A673 (cell line): ENCODE data around the gene ZNF605. TPM values are rescaled to one million over a fixed set of nuclear protein-coding genes. Genes with fewer than 3 reads are reported as not detected.
A peak's percentile ranks its signal among the peaks of the same experiment; 100 is the strongest.
"Not testable (repeated sequence)": the region's sequence is repeated elsewhere in the genome, so short reads cannot be mapped to it uniquely, and the experiment has no call there.

Experiments
- BruUV-seq: library from RNA; stranded (reverse); fragments of 400-500 nt; replicated peaks from 2 replicates; lab custom pipeline; 2021; lab: Mats Ljungman, UMichigan
- CTCF ChIA-PET: fragments of 300-600 bp; sonication (Branson Sonifier 250); formaldehyde crosslinking; loops from one replicate; lab custom pipeline; 2022; ENCODE audit warnings: antibody characterized with exemption; lab: Charles Lee
- POLR2A ChIA-PET: fragments of 300-600 bp; sonication (Branson Sonifier 250); formaldehyde crosslinking; loops from one replicate; lab custom pipeline; 2022; ENCODE audit warnings: antibody characterized with exemption; ENCODE audit not compliant: low non-redundant PET; lab: Charles Lee
- DNase-seq: peaks from one replicate; pipeline ENCODE4 v3.0.0-alpha.2; 2015; ENCODE audit warnings: low spot score
- H3K27ac ChIP-seq: fragments of 200-600 bp; sonication (generic); 2 replicates; pipeline ENCODE4 v1.5.1; 2016; ENCODE audit warnings: mixed run types, low read depth, mild to moderate bottlenecking, mixed read lengths, antibody characterized with exemption, low read length; ENCODE audit not compliant: poor library complexity, severe bottlenecking
- H3K27me3 ChIP-seq: fragments of 200-600 bp; sonication (generic); replicated peaks from 2 replicates; pipeline ENCODE4 v1.6.1; 2017; ENCODE audit warnings: mixed run types, low read depth, mild to moderate bottlenecking, mixed read lengths, antibody characterized with exemption, low read length; ENCODE audit not compliant: insufficient read depth, poor library complexity
- H3K36me3 ChIP-seq: fragments of 200-600 bp; sonication (generic); 2 replicates; pipeline ENCODE4 v1.6.1; 2016; ENCODE audit warnings: mixed run types, mild to moderate bottlenecking, mixed read lengths, antibody characterized with exemption, low read length; ENCODE audit not compliant: insufficient read depth, poor library complexity, severe bottlenecking
- H3K4me1 ChIP-seq: fragments of 200-600 bp; sonication (generic); 2 replicates; pipeline ENCODE4 v1.6.1; 2017; ENCODE audit warnings: mixed run types, mild to moderate bottlenecking, mixed read lengths, antibody characterized with exemption, low read length; ENCODE audit not compliant: insufficient read depth, poor library complexity, severe bottlenecking
- H3K4me3 ChIP-seq: fragments of 200-600 bp; sonication (generic); 2 replicates; pipeline ENCODE4 v1.5.1; 2016; ENCODE audit warnings: low read depth, mixed run types, mild to moderate bottlenecking, mixed read lengths, low read length; ENCODE audit not compliant: poor library complexity, severe bottlenecking
- H3K9me3 ChIP-seq: fragments of 200-600 bp; sonication (generic); 2 replicates; pipeline ENCODE4 v1.6.1; 2016; ENCODE audit warnings: mixed run types, low read depth, mild to moderate bottlenecking, mixed read lengths, antibody characterized with exemption, low read length; ENCODE audit not compliant: poor library complexity, severe bottlenecking
- CTCF ChIP-seq: fragments of 300-800, 200-600 bp; sonication (generic); conservative IDR thresholded peaks from 2 replicates; pipeline ENCODE4 v1.5.1; 2017; ENCODE audit warnings: low read depth, mild to moderate bottlenecking, antibody characterized with exemption, low read length, moderate library complexity, mixed read lengths
- EZH2 ChIP-seq: fragments of 200-600 bp; sonication (generic); IDR thresholded peaks from 2 replicates; pipeline ENCODE4 v1.6.1; 2017; ENCODE audit warnings: borderline replicate concordance, low read depth, mild to moderate bottlenecking, mixed read lengths, antibody characterized with exemption, low read length; ENCODE audit not compliant: poor library complexity, severe bottlenecking
- intact Hi-C: fragments of 100-400 bp; cut with micrococcal nuclease; formaldehyde crosslinking; loops from one replicate; pipeline ENCODE4 v1.10.0; 2022; ENCODE audit not compliant: unreplicated experiment
- total RNA-seq: library from RNA; stranded (reverse); gene quantifications from 2 replicates; pipeline ENCODE4 v1.2.3, GENCODE V29; 2021

The ZNF605 gene
- total RNA-seq, 1 experiment from 2014 or later, result 12.9 TPM

GRCh38 chr12:132986001-132986884 lies 30.1 kb upstream of the ZNF605 start, which contains the start of gene ZNF26:
Gene ZNF26, plus strand, starts transcription at chr12:132986367. Its CDS starts 474 bp downstream, at chr12:132986841.
- Histone ChIP-seq H3K36me3 (peaks cover 10% of the 10 kb centered on the region), H3K4me3 (peak within 1 kb of the TSS; percentile 70), H3K4me1 (no peaks in the 10 kb centered on the region), H3K27ac (peak within 1 kb of the TSS; percentile 63), H3K9me3 (peaks cover 48% of the 10 kb centered on the region), H3K27me3 (no peaks in the 10 kb centered on the region)
- intact Hi-C loops, result no loop called here
- no TSS peak for BruUV-seq
- ChIA-PET POLR2A (interaction anchor here (0.6 kb wide), 1 partner anchor 94 kb away, joined by 4 read pairs; no protein-coding TSS in a partner anchor), CTCF (no interaction called here)
- peak; percentile 96 for DNase-seq
- TF ChIP-seq CTCF (no peak), EZH2 (no peak)

- H3K36me3 ChIP-seq, intact Hi-C loops, CTCF ChIA-PET, H3K27ac ChIP-seq, H3K4me1 ChIP-seq, POLR2A ChIA-PET, BruUV-seq, H3K27me3 ChIP-seq, H3K4me3 ChIP-seq: not testable (repeated sequence)
- peaks cover 14% of the 10 kb centered on the region for H3K9me3 ChIP-seq
- TF ChIP-seq CTCF, result peak; percentile 34
- peak; percentile 15 for DNase-seq
Measured at GRCh38 chr12:132976870-132977269, 20.8 kb upstream of the ZNF605 start.

GRCh38 chr12:132972374-132972773 lies 16.3 kb upstream of the ZNF605 start:
- BruUV-seq, result no TSS peak
- H3K9me3 ChIP-seq, result peaks cover 21% of the 10 kb centered on the region
- intact Hi-C loops, result no loop called here

More at GRCh38 chr12:132972374-132972773, 16.3 kb upstream of the ZNF605 start:
- POLR2A ChIA-PET, result no interaction called here
- TF ChIP-seq EZH2 (no peak), CTCF (no peak)
- DNase-seq, result no peak
- no peak overlapping the region for H3K27ac ChIP-seq
- CTCF ChIA-PET, result no interaction called here
- H3K4me3 ChIP-seq, result no peak overlapping the region
- no peaks in the 10 kb centered on the region for H3K27me3 ChIP-seq
- no peaks in the 10 kb centered on the region for H3K36me3 ChIP-seq
- no peaks in the 10 kb centered on the region for H3K4me1 ChIP-seq
